ENCODE data around the gene PRKAB1. TPM values are rescaled to one million over a fixed set of nuclear protein-coding genes. Genes with fewer than 3 reads are reported as not detected.

Gene PRKAB1
- total RNA-seq, 1 donor from 2014 or later = 32.5 TPM

DNA sequence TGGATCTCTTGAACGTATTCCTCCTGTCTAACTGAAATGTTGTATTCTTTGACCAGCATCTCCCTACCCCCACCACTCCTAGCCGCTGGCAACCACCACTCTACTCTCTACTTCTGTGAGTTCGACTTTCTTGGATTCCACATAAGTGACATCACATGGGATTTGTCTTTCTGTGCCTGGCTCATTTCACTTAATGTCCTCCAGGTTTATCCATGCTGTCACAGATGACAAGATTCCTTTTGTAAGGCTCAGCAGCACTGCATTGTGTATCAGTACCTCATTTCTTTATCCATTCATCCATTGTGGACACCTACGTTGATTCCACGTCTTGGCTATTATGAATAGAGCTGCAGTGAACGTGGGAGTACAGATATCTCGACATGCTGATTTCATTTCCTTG lies 10.5 kb downstream of the PRKAB1 start:
- Mint-ChIP-seq H3K4me3 (peak overlapping the region; percentile 45), H3K27me3 (no peaks in the 10 kb centered on the region), H3K4me1 (ENCODE audit: unreplicated experiment) (peaks cover 3% of the 10 kb centered on the region), H3K9me3 (no peaks in the 10 kb centered on the region), H3K36me3 (peaks cover 45% of the 10 kb centered on the region), H3K27ac (no peak overlapping the region)
- no peak for DNase-seq (ENCODE audit: extremely low spot score, unreplicated experiment)
- TF ChIP-seq, protein P1, sequence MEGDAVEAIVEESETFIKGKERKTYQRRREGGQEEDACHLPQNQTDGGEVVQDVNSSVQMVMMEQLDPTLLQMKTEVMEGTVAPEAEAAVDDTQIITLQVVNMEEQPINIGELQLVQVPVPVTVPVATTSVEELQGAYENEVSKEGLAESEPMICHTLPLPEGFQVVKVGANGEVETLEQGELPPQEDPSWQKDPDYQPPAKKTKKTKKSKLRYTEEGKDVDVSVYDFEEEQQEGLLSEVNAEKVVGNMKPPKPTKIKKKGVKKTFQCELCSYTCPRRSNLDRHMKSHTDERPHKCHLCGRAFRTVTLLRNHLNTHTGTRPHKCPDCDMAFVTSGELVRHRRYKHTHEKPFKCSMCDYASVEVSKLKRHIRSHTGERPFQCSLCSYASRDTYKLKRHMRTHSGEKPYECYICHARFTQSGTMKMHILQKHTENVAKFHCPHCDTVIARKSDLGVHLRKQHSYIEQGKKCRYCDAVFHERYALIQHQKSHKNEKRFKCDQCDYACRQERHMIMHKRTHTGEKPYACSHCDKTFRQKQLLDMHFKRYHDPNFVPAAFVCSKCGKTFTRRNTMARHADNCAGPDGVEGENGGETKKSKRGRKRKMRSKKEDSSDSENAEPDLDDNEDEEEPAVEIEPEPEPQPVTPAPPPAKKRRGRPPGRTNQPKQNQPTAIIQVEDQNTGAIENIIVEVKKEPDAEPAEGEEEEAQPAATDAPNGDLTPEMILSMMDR (conservative IDR thresholded peaks at IDR 0.05) = no peak

DNA sequence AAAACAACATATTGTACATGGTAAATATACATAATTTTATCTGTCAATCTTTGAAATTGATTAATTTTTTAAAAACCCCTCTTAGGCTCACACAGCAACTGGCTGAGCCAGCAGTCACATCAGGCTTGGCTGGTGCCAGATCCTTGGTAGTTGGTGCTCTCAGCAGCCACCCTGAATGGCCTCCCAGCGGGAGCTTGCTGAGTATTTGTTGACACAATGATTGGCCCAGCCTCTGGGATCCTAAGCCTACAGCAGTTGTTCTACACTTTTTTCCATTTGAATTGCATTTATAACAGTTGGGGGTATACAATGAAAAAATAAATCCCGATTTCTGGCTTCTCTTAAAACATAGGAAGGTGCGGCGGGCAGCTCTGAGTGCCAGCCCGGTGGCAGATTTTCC lies 11.1 kb downstream of the PRKAB1 start:
- TF ChIP-seq, protein P1 (conservative IDR thresholded peaks at IDR 0.05) = no peak

DNA sequence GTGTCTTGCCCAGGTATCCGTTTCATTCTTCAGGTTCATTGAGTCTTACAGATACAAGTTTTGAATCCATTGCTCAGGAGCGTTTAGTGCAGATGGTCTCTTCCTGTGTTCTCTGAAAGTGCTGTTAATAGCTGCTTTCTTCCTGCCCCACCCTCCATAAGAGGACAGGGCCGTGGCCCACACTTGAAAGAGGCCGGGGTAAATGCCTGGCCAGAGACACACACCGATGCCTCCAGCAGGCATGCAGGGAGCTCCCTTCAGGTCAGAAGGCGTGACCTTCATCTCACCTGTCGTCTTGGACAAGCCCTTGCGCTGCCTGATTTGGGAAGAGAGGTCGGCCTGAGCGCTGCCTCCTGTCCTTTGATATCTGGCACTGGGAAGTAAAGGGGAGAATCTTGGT lies 11.6 kb downstream of the PRKAB1 start:
- DNase-seq (ENCODE audit: extremely low spot score, unreplicated experiment) = no peak
- H3K27ac Mint-ChIP-seq = no peak overlapping the region
- H3K4me3 Mint-ChIP-seq = no peak overlapping the region
- peaks cover 36% of the 10 kb centered on the region for H3K36me3 Mint-ChIP-seq
- TF ChIP-seq, protein P1 (conservative IDR thresholded peaks at IDR 0.05) = no peak
- no peaks in the 10 kb centered on the region for H3K27me3 Mint-ChIP-seq
- peaks cover 11% of the 10 kb centered on the region for H3K4me1 Mint-ChIP-seq (ENCODE audit: unreplicated experiment)
- H3K9me3 Mint-ChIP-seq = no peaks in the 10 kb centered on the region

More for the DNA sequence above, 11.1 kb downstream of the PRKAB1 start:
- Mint-ChIP-seq H3K36me3 (peaks cover 38% of the 10 kb centered on the region), H3K9me3 (no peaks in the 10 kb centered on the region), H3K4me3 (no peak overlapping the region), H3K27me3 (no peaks in the 10 kb centered on the region), H3K27ac (no peak overlapping the region), H3K4me1 (ENCODE audit: unreplicated experiment) (peaks cover 8% of the 10 kb centered on the region)
- DNase-seq (ENCODE audit: extremely low spot score, unreplicated experiment) = no peak

DNA sequence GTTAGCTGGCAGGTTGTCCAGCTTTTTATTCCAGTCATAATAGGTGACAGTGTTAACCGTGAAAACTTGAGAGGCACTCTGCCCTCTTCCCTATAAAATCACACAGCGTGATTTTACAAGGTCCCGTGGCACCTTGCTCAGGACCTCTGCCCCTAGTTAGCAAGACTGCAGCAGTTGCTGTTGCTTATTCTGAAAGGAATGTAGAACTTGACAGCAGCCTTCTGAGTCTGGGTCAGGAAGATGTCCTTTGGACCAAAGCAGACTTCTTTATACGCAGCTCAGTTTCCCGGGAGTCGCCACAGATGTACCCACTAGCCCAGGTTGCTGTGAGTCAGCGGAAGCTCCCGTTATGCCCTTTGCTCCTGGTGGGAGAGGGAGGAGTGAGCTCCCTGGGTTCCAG lies 13.2 kb downstream of the PRKAB1 start:
- H3K36me3 Mint-ChIP-seq = peaks cover 40% of the 10 kb centered on the region
- TF ChIP-seq, protein P1 (conservative IDR thresholded peaks at IDR 0.05) = no peak
- peaks cover 5% of the 10 kb centered on the region for H3K9me3 Mint-ChIP-seq
- DNase-seq (ENCODE audit: extremely low spot score, unreplicated experiment) = no peak
- H3K4me3 Mint-ChIP-seq = no peak overlapping the region
- H3K27ac Mint-ChIP-seq = no peak overlapping the region
- no peaks in the 10 kb centered on the region for H3K27me3 Mint-ChIP-seq
- peaks cover 27% of the 10 kb centered on the region for H3K4me1 Mint-ChIP-seq (ENCODE audit: unreplicated experiment)

DNA sequence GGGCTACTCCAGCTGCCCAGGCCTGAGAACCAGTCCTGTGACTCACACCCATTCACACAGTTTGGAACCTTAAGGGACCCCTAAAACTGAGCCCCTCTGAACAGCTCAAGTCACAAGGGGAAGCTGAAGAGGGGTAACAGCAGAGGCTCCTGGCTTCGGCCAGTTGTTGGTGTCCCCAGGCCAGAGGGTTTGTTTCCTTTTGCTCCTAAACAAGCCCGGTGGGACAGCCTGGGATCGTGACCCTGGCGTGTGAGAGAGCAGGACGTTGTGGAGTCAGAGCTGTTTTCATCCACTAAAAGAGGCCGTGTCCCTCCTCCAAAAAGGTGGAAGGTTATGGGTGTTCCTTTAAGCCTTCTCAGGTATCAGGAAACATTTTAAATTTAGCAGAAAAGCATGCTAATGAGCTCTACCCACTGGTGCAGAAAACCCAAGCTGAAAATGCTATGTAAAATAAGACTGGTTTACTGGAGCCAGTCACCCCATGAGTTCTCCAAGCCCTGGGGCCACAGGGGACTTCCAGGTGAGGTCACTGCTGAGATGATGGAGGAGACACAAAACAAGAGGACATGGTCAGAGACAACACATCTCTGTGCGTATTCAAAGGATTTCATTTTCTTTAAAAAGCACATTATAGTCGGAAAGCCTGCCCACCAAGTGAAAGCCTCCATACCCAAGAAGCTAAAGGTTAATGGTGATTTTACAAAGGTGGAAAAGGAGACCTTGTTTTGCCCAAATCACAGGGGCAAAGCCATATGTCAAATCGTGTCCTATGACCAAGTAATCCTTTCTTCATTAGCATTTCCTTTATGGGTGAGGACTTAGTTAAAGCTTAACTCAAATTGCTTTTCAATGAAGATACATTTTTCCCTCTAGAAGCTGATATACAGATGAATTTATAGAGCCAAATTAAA lies 14.1 kb downstream of the PRKAB1 start:
- TF ChIP-seq, protein P1 (conservative IDR thresholded peaks at IDR 0.05) = no peak
- Mint-ChIP-seq H3K27me3 (no peaks in the 10 kb centered on the region), H3K36me3 (peaks cover 42% of the 10 kb centered on the region), H3K9me3 (peaks cover 5% of the 10 kb centered on the region), H3K4me3 (no peak overlapping the region), H3K4me1 (ENCODE audit: unreplicated experiment) (peaks cover 32% of the 10 kb centered on the region), H3K27ac (no peak overlapping the region)
- DNase-seq (ENCODE audit: extremely low spot score, unreplicated experiment) = no peak

Data from type B pancreatic cell (in vitro differentiated cells).